GM12878 (cell line): ENCODE results near the gene ADARB1. TPM values are rescaled to one million over a fixed set of nuclear protein-coding genes. Genes with fewer than 3 reads are reported as not detected.

Experiments used
- ATAC-seq: fragments of 200-7000 bp; cut with Tn5 transposase; 3 replicates; pipeline ENCODE4 v1.9.1; 2020; ENCODE audit warnings: mild to moderate bottlenecking, moderate library complexity
- BruUV-seq: library from RNA; stranded (reverse); fragments of 400-500 nt; replicated peaks from 2 replicates; lab custom pipeline; 2021; lab: Mats Ljungman, UMichigan
- CTCF ChIA-PET: fragments of 300-600 bp; sonication (Branson Sonifier 250); formaldehyde crosslinking; extraction: SDS; loops from one replicate; lab custom pipeline; 2021; ENCODE audit warnings: inconsistent platforms; lab: Yijun Ruan, JAX
- POLR2A ChIA-PET: fragments of 350-600 bp; formaldehyde crosslinking; extraction: SDS; loops from one replicate; lab custom pipeline; 2021; ENCODE audit warnings: inconsistent platforms; lab: Charles Lee
- RAD21 ChIA-PET: fragments of 300-600 bp; sonication (Branson Sonifier 250); formaldehyde crosslinking; loops from one replicate; lab custom pipeline; 2023; ENCODE audit warnings: antibody characterized with exemption; ENCODE audit not compliant: unreplicated experiment; lab: Charles Lee
- SMC1A ChIA-PET: fragments of 300-600 bp; sonication (Branson Sonifier 250); formaldehyde crosslinking; loops from one replicate; lab custom pipeline; 2023; ENCODE audit not compliant: unreplicated experiment, uncharacterized antibody; lab: Charles Lee
- DNase-seq: peaks from one replicate; pipeline ENCODE4 v3.0.0-alpha.2; 2011; ENCODE audit warnings: low read depth, low spot score
- FAIRE-seq: peaks from 3 replicates; lab custom pipeline; 2011; peaks lifted over from hg19 to GRCh38; lab: Jason Lieb, UNC
- H2AFZ ChIP-seq: 2 replicates; pipeline ENCODE4 v1.6.0; 2011; ENCODE audit warnings: low read depth, low read length, control low read depth; ENCODE audit not compliant: control insufficient read depth
- H3K27ac ChIP-seq: 2 replicates; pipeline ENCODE4 v1.5.1; 2011; ENCODE audit warnings: control low read depth; ENCODE audit not compliant: control insufficient read depth, insufficient read depth
- H3K27me3 ChIP-seq, 2 experiments: replicated peaks in 1 of 2; 2 replicates each; pipeline versions ENCODE4 v1.6.0 to v1.6.1; 2011; ENCODE audit warnings: low read length in 1 of 2; ENCODE audit not compliant: control insufficient read depth in 2 of 2, insufficient read depth in 2 of 2
- H3K36me3 ChIP-seq, 2 experiments: 2 replicates each; pipeline ENCODE4 v1.5.1; 2011; ENCODE audit warnings: low read length in 1 of 2; ENCODE audit not compliant: control insufficient read depth in 2 of 2, insufficient read depth in 2 of 2
- H3K4me1 ChIP-seq: 2 replicates; pipeline ENCODE4 v1.6.1; 2011; ENCODE audit warnings: mild to moderate bottlenecking, low read length, moderate library complexity, mixed read lengths; ENCODE audit not compliant: control insufficient read depth, insufficient read depth
- H3K4me2 ChIP-seq: 2 replicates; pipeline ENCODE4 v1.6.0; 2011; ENCODE audit warnings: control low read depth; ENCODE audit not compliant: control insufficient read depth, insufficient read depth
- H3K4me3 ChIP-seq: fragments of 200-600 bp; sonication (generic); 2 replicates; pipeline ENCODE4 v1.5.1; 2016
- H3K79me2 ChIP-seq: 2 replicates; pipeline ENCODE4 v1.6.0; 2011; ENCODE audit warnings: low read length; ENCODE audit not compliant: control insufficient read depth, insufficient read depth
- H3K9ac ChIP-seq: 2 replicates; pipeline ENCODE4 v1.8.0; 2011; ENCODE audit warnings: low read length, control low read depth, mixed read lengths; ENCODE audit not compliant: control insufficient read depth, insufficient read depth
- H3K9me3 ChIP-seq: replicated peaks from 3 replicates; pipeline ENCODE4 v1.5.1; 2011; ENCODE audit warnings: mild to moderate bottlenecking, low read length; ENCODE audit not compliant: control insufficient read depth, insufficient read depth
- H4K20me1 ChIP-seq: 2 replicates; pipeline ENCODE4 v1.6.0; 2011; ENCODE audit not compliant: control insufficient read depth, insufficient read depth
- ATF7 ChIP-seq: fragments of 450-650 bp; IDR thresholded peaks from 2 replicates; pipeline ENCODE4 v1.6.1; 2016; ENCODE audit warnings: low read depth, mild to moderate bottlenecking
- BACH1 ChIP-seq: fragments of 450-650 bp; IDR thresholded peaks from 2 replicates; pipeline ENCODE4 v1.6.1; 2017; ENCODE audit warnings: mild to moderate bottlenecking, borderline replicate concordance
- EP300 ChIP-seq, 2 experiments: fragments of 150-350 bp in 1 of 2; IDR thresholded peaks; 2 replicates each; pipeline ENCODE4 v1.6.1; 2011 to 2012; ENCODE audit warnings: low read depth in 2 of 2, low read length in 2 of 2, borderline replicate concordance in 1 of 2, improper control_type of control experiment in 1 of 2, inconsistent platforms in 1 of 2; ENCODE audit not compliant: control insufficient read depth in 1 of 2
- GABPA ChIP-seq: IDR thresholded peaks from 2 replicates; pipeline ENCODE4 v1.6.1; 2014; ENCODE audit warnings: antibody characterized with exemption, low read depth, mild to moderate bottlenecking, inconsistent platforms
- HCFC1 ChIP-seq: fragments of 150-350 bp; IDR thresholded peaks from 2 replicates; pipeline ENCODE4 v1.6.1; 2014; ENCODE audit warnings: low read length
- HDAC2 ChIP-seq: fragments of 200-600 bp; sonication (generic); IDR thresholded peaks from 2 replicates; pipeline ENCODE4 v1.6.1; 2017
- KDM1A ChIP-seq: fragments of 200-600 bp; sonication (generic); IDR thresholded peaks from 2 replicates; pipeline ENCODE4 v1.6.1; 2016; ENCODE audit warnings: borderline replicate concordance
- LARP7 ChIP-seq: fragments of 450-650 bp; IDR thresholded peaks from 2 replicates; pipeline ENCODE4 v1.6.1; 2017; ENCODE audit warnings: mild to moderate bottlenecking
- NFXL1 ChIP-seq: fragments of 450-650 bp; IDR thresholded peaks from 2 replicates; pipeline ENCODE4 v1.6.1; 2017; ENCODE audit warnings: antibody characterized with exemption, mild to moderate bottlenecking, borderline replicate concordance
- POLR2AphosphoS5 ChIP-seq: IDR thresholded peaks from 2 replicates; pipeline ENCODE4 v1.6.1; 2011; ENCODE audit warnings: mild to moderate bottlenecking, low read length, inconsistent platforms
- SMC3 ChIP-seq: IDR thresholded peaks from 2 replicates; pipeline ENCODE4 v1.6.1; 2011; ENCODE audit warnings: low read length, improper control_type of control experiment, borderline replicate concordance
- ZNF217 ChIP-seq: fragments of 450-650 bp; IDR thresholded peaks from 2 replicates; pipeline ENCODE4 v1.6.1; 2017; ENCODE audit warnings: antibody characterized with exemption, mild to moderate bottlenecking
- ZNF622 ChIP-seq: fragments of 450-650 bp; IDR thresholded peaks from 2 replicates; pipeline ENCODE4 v1.6.1; 2017; ENCODE audit warnings: mild to moderate bottlenecking, inconsistent platforms
- ZZZ3 ChIP-seq: IDR thresholded peaks from 2 replicates; pipeline ENCODE4 v1.6.1; 2011; ENCODE audit warnings: low read depth; ENCODE audit not compliant: control insufficient read depth, insufficient read length
- WGBS: methylation state at CpG from one replicate; pipeline ENCODE4 v1.1.6; 2016; ENCODE audit warnings: low lambda C conversion rate; ENCODE audit not compliant: insufficient replicate concordance, insufficient coverage; ENCODE audit errors: missing lambda C conversion rate; 5-methylcytosine and 5-hydroxymethylcytosine counted together
- in situ Hi-C: fragments of 300-500 bp; cut with MboI; formaldehyde crosslinking; loops from 9 replicates; pipeline ENCODE4 v1.14.3; 2018; ENCODE audit warnings: mixed read lengths
- intact Hi-C: fragments of 100-400 bp; cut with micrococcal nuclease; formaldehyde crosslinking; loops from one replicate; pipeline ENCODE4 v1.14.2; 2022; ENCODE audit not compliant: unreplicated experiment
- polyA plus RNA-seq, 11 experiments: library from polyadenylated mRNA; depleted of rRNA in 4 of 11; unstranded in 6 of 11; stranded (reverse) in 5 of 11; fragments of >200 nt; fragmentation: Nextera tagmentation in 4 of 11; fragmentation: Illumina TruSeq in 1 of 11; extraction: Ambion mirVana in 4 of 11; extraction: Trizol in 1 of 11; gene quantifications; 1 replicate in 1 of 11; 2 replicates in 10 of 11; pipeline versions ENCODE4 v1.2.1 to v1.2.3, GENCODE V29; 2011 to 2016; ENCODE audit warnings: inconsistent platforms in 2 of 11, missing spikeins in 2 of 11, low read depth in 1 of 11
- total RNA-seq, 4 experiments: library from RNA; depleted of rRNA in 3 of 4; stranded (reverse); fragments of >200 nt in 3 of 4; fragmentation: Illumina TruSeq in 1 of 4; extraction: Trizol in 1 of 4; gene quantifications; 2 replicates each; pipeline versions ENCODE4 v1.2.1 to v1.2.3, GENCODE V29; 2013 to 2021
- TF ChIP-seq, protein P1 (sequence below): fragments of 450-650 bp; IDR thresholded peaks from 2 replicates; pipeline ENCODE4 v1.6.1; 2017; ENCODE audit warnings: antibody characterized with exemption, mild to moderate bottlenecking, moderate library complexity
- TF ChIP-seq, protein P2 (sequence below): fragments of 150-350 bp; IDR thresholded peaks from 2 replicates; pipeline ENCODE4 v1.6.1; 2016; ENCODE audit warnings: low read depth, low read length
- TF ChIP-seq, protein P3 (sequence below): IDR thresholded peaks from 2 replicates; pipeline ENCODE4 v1.6.1; 2012; ENCODE audit warnings: low read length, inconsistent platforms

ADARB1 gene
- total and polyA plus RNA-seq, 10 of the 15 experiments (the other 5 are each of a cell fraction or from before 2014, with no cell fraction given), result 5.7 to 61.7 (median 25.3) TPM

DNA sequence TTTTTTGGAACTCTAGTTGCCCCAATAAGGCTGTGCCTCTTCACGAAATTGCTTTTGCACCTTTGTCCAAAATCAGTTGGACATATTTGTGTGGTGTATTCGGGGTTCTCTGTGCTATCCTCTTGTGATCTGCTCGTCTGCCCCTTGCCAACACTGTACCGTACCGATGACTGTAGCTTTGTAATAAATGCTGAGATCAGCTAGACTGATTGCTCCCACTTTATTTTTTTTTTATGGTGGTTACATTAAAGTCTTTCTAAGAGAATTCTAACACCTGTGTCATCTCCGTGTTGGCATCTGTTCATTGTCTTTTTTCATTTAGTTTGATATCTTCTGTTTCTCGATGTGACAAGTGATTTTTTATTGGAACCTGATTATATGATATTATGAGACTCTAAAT, 94.1 kb downstream of the ADARB1 start:
- no peak for DNase-seq
- no TSS peak for BruUV-seq

More for the DNA sequence above, 94.1 kb downstream of the ADARB1 start:
- 29% methylated on average over 7 of the region's 7 CpGs for WGBS
- Histone ChIP-seq H3K9ac (no peak overlapping the region), H3K4me3 (no peak overlapping the region), H3K4me2 (no peak overlapping the region), H3K27me3 (no peaks in the 10 kb centered on the region), H4K20me1 (no peaks in the 10 kb centered on the region), H3K4me1 (no peaks in the 10 kb centered on the region), H2AFZ (no peak overlapping the region), H3K79me2 (no peaks in the 10 kb centered on the region), H3K36me3 (no peaks in the 10 kb centered on the region), H3K9me3 (no peaks in the 10 kb centered on the region), H3K27ac (no peak overlapping the region)
- POLR2A ChIA-PET, result no interaction called here
- TF ChIP-seq ATF7, result no peak
- no peak for TF ChIP-seq HCFC1
- TF ChIP-seq, protein P1, sequence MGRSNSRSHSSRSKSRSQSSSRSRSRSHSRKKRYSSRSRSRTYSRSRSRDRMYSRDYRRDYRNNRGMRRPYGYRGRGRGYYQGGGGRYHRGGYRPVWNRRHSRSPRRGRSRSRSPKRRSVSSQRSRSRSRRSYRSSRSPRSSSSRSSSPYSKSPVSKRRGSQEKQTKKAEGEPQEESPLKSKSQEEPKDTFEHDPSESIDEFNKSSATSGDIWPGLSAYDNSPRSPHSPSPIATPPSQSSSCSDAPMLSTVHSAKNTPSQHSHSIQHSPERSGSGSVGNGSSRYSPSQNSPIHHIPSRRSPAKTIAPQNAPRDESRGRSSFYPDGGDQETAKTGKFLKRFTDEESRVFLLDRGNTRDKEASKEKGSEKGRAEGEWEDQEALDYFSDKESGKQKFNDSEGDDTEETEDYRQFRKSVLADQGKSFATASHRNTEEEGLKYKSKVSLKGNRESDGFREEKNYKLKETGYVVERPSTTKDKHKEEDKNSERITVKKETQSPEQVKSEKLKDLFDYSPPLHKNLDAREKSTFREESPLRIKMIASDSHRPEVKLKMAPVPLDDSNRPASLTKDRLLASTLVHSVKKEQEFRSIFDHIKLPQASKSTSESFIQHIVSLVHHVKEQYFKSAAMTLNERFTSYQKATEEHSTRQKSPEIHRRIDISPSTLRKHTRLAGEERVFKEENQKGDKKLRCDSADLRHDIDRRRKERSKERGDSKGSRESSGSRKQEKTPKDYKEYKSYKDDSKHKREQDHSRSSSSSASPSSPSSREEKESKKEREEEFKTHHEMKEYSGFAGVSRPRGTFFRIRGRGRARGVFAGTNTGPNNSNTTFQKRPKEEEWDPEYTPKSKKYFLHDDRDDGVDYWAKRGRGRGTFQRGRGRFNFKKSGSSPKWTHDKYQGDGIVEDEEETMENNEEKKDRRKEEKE, result no peak
- TF ChIP-seq ZZZ3, result no peak
- no peak for TF ChIP-seq GABPA
- no peak for TF ChIP-seq POLR2AphosphoS5
- TF ChIP-seq, protein P2, sequence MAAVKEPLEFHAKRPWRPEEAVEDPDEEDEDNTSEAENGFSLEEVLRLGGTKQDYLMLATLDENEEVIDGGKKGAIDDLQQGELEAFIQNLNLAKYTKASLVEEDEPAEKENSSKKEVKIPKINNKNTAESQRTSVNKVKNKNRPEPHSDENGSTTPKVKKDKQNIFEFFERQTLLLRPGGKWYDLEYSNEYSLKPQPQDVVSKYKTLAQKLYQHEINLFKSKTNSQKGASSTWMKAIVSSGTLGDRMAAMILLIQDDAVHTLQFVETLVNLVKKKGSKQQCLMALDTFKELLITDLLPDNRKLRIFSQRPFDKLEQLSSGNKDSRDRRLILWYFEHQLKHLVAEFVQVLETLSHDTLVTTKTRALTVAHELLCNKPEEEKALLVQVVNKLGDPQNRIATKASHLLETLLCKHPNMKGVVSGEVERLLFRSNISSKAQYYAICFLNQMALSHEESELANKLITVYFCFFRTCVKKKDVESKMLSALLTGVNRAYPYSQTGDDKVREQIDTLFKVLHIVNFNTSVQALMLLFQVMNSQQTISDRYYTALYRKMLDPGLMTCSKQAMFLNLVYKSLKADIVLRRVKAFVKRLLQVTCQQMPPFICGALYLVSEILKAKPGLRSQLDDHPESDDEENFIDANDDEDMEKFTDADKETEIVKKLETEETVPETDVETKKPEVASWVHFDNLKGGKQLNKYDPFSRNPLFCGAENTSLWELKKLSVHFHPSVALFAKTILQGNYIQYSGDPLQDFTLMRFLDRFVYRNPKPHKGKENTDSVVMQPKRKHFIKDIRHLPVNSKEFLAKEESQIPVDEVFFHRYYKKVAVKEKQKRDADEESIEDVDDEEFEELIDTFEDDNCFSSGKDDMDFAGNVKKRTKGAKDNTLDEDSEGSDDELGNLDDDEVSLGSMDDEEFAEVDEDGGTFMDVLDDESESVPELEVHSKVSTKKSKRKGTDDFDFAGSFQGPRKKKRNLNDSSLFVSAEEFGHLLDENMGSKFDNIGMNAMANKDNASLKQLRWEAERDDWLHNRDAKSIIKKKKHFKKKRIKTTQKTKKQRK, result no peak
- TF ChIP-seq KDM1A, result no peak
- no peak for TF ChIP-seq ZNF217
- TF ChIP-seq SMC3, result no peak
- no peak for TF ChIP-seq NFXL1
- no peak for TF ChIP-seq EP300 (IDR thresholded peaks at IDR 0.05; ENCODE audit: borderline replicate concordance in 1 of 2, control insufficient read depth in 1 of 2, low read depth in 2 of 2, low read length in 2 of 2)
- TF ChIP-seq HDAC2, result no peak
- TF ChIP-seq BACH1, result no peak
- TF ChIP-seq LARP7, result no peak
- no peak for TF ChIP-seq ZNF622
- TF ChIP-seq, protein P3, sequence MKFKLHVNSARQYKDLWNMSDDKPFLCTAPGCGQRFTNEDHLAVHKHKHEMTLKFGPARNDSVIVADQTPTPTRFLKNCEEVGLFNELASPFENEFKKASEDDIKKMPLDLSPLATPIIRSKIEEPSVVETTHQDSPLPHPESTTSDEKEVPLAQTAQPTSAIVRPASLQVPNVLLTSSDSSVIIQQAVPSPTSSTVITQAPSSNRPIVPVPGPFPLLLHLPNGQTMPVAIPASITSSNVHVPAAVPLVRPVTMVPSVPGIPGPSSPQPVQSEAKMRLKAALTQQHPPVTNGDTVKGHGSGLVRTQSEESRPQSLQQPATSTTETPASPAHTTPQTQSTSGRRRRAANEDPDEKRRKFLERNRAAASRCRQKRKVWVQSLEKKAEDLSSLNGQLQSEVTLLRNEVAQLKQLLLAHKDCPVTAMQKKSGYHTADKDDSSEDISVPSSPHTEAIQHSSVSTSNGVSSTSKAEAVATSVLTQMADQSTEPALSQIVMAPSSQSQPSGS, result no peak
- no peak for FAIRE-seq
- SMC1A ChIA-PET, result interaction anchor here (0.9 to 1.4 kb wide), 3 partner anchors 14 to 32 kb away, joined by 3 to 5 read pairs (median 5); no protein-coding TSS in a partner anchor
- RAD21 ChIA-PET, result no interaction called here
- intact Hi-C loops (no loop called here), in situ Hi-C loops (no loop called here)
- CTCF ChIA-PET, result interaction anchor here (0.8 to 3.8 kb wide), 5 partner anchors 10 to 38 kb away, joined by 3 to 18 read pairs (median 3); no protein-coding TSS in a partner anchor
- no peak for ATAC-seq
